ENCODE data around the gene CASP5. TPM values are rescaled to one million over a fixed set of nuclear protein-coding genes. Genes with fewer than 3 reads are reported as not detected.

Gene CASP5
- total and polyA plus RNA-seq, 4 donors, result 0.41 to 16.3 (median 1.8) TPM

DNA sequence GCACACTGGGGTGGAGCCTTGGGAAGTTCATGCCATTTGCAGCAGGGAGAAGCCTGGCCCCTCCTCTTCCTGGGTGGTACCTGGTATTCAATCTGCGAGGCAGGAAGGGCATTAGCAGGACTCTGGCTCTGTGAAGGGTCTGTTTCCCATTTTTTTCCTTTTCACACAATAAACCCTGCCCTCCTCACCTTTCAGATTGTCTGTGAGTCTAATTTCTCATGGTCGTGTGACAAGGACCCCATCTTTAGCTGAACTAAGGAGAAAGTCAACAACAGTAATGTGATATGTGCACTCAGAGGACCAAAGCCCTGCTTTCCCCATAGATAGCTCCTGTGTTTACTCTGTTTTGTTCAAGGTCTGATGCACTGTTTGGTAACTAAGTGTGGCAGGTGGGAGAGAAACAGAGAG lies 28.0 kb downstream of the CASP5 start:
- no peaks in the 10 kb centered on the region for H3K27me3 ChIP-seq (ENCODE audit: control insufficient read depth in 3 of 3, insufficient read depth in 3 of 3, low read length in 2 of 3)
- no peaks in the 10 kb centered on the region for H3K36me3 ChIP-seq (ENCODE audit: control insufficient read depth in 4 of 4, insufficient read depth in 4 of 4, low read length in 4 of 4)
- WGBS, 2 donors, result 68 to 82% methylated on average over 2 of the region's 2 CpGs
- no peak for TF ChIP-seq CTCF (IDR thresholded peaks at IDR 0.05; ENCODE audit: control extremely low read depth, extremely low read depth)
- no peak overlapping the region for H3K9ac ChIP-seq (ENCODE audit: insufficient read depth in 1 of 2, low read length in 2 of 2)
- no peaks in the 10 kb centered on the region for H3K4me1 ChIP-seq (ENCODE audit: control insufficient read depth in 5 of 5, insufficient read depth in 5 of 5, low read length in 5 of 5)
- ATAC-seq (ENCODE audit: insufficient read depth, low FRiP score), result no peak
- peaks cover 0 to 2% (median 0%) of the 10 kb centered on the region in 4 donors for H3K9me3 ChIP-seq (ENCODE audit: control insufficient read depth in 4 of 4, insufficient read depth in 3 of 4, low read length in 3 of 4)
- H3K27ac ChIP-seq (ENCODE audit: low read depth in 1 of 2, low read length in 1 of 2), result no peak overlapping the region
- H3K4me3 ChIP-seq, result no peak overlapping the region
- DNase-seq, result no peak

DNA sequence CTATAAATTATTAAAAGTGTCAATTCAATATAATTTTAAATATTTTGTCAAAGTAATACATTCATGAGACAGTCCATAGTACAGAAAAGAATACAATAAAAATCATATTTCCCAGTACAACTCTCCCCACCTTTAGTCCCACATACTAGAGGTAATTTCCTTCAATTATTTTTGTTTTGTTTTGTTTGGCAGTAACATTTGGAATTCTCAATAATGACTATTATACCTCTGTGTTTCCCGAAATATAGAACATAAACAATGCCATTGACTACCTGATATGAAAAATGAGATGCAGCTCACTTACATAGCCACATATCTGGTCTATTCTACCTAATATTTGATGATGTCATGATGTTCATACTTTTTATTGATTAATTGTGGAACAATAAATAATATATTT lies 30.2 kb downstream of the CASP5 start:
- Histone ChIP-seq H3K9ac (ENCODE audit: insufficient read depth in 1 of 2, low read length in 2 of 2) (no peak overlapping the region), H3K36me3 (ENCODE audit: control insufficient read depth in 4 of 4, insufficient read depth in 4 of 4, low read length in 4 of 4) (no peaks in the 10 kb centered on the region), H3K4me1 (ENCODE audit: control insufficient read depth in 5 of 5, insufficient read depth in 5 of 5, low read length in 5 of 5) (no peaks in the 10 kb centered on the region), H3K9me3 (ENCODE audit: control insufficient read depth in 4 of 4, insufficient read depth in 3 of 4, low read length in 3 of 4) (peaks cover 0 to 2% (median 0%) of the 10 kb centered on the region in 4 donors), H3K27me3 (ENCODE audit: control insufficient read depth in 3 of 3, insufficient read depth in 3 of 3, low read length in 2 of 3) (no peaks in the 10 kb centered on the region), H3K27ac (ENCODE audit: low read depth in 1 of 2, low read length in 1 of 2) (no peak overlapping the region), H3K4me3 (no peak overlapping the region)
- TF ChIP-seq CTCF (IDR thresholded peaks at IDR 0.05; ENCODE audit: control extremely low read depth, extremely low read depth), result no peak
- no peak for ATAC-seq (ENCODE audit: insufficient read depth, low FRiP score)
- no peak for DNase-seq
- WGBS, 2 donors, result 84% methylated on average over 1 of the region's 1 CpG

DNA sequence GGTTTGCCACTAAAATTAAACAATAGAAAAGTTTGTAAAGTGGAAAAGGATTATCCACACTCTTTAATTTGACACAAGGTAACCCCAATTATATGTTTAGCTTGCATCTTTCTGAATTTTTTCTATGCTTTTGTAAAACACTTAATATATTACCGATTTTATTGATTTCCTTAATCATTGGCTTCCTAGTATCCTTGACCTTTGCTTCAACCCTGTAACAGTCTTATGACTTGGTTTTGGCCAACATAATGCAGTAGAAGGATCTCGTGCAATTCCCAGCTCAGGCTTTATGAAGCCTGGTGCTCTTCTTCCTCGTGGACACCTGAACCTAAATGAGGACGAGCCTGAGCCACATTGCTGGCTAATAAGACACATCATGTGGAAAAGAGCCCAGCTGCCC lies 31.0 kb downstream of the CASP5 start:
- Histone ChIP-seq H3K9ac (ENCODE audit: insufficient read depth in 1 of 2, low read length in 2 of 2) (no peak overlapping the region), H3K9me3 (ENCODE audit: control insufficient read depth in 4 of 4, insufficient read depth in 3 of 4, low read length in 3 of 4) (peaks cover 0 to 2% (median 0%) of the 10 kb centered on the region in 4 donors), H3K4me1 (ENCODE audit: control insufficient read depth in 5 of 5, insufficient read depth in 5 of 5, low read length in 5 of 5) (no peaks in the 10 kb centered on the region), H3K36me3 (ENCODE audit: control insufficient read depth in 4 of 4, insufficient read depth in 4 of 4, low read length in 4 of 4) (no peaks in the 10 kb centered on the region), H3K27ac (ENCODE audit: low read depth in 1 of 2, low read length in 1 of 2) (no peak overlapping the region), H3K27me3 (ENCODE audit: control insufficient read depth in 3 of 3, insufficient read depth in 3 of 3, low read length in 2 of 3) (no peaks in the 10 kb centered on the region), H3K4me3 (no peak overlapping the region)
- no peak for TF ChIP-seq CTCF (IDR thresholded peaks at IDR 0.05; ENCODE audit: control extremely low read depth, extremely low read depth)
- DNase-seq (no peak), ATAC-seq (ENCODE audit: insufficient read depth, low FRiP score) (no peak)
- WGBS, 2 donors, result 95% methylated on average over 4 of the region's 4 CpGs

DNA sequence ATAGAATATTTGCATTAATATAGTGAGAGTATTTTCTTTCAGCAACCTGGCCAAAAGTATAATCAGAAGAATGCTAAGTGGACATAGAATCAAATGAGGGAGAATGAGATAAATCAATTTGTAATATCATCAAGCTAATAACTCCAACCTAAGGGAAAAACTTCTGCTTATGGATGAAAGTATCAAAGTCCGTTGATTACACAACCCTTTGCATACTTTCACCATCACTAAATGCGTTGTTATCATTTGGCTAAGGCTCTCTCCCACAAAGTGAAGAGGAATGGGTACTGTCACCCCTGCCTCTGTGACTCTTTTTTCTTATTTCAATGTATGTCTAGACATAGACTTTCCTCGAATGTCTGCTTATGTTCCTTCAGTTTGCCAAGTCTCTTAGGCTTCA lies 38.2 kb downstream of the CASP5 start:
- Histone ChIP-seq H3K36me3 (ENCODE audit: control insufficient read depth in 4 of 4, insufficient read depth in 4 of 4, low read length in 4 of 4) (no peaks in the 10 kb centered on the region), H3K4me1 (ENCODE audit: control insufficient read depth in 5 of 5, insufficient read depth in 5 of 5, low read length in 5 of 5) (no peaks in the 10 kb centered on the region), H3K9me3 (ENCODE audit: control insufficient read depth in 4 of 4, insufficient read depth in 3 of 4, low read length in 3 of 4) (no peaks in the 10 kb centered on the region), H3K4me3 (no peak overlapping the region), H3K9ac (ENCODE audit: insufficient read depth in 1 of 2, low read length in 2 of 2) (no peak overlapping the region), H3K27me3 (ENCODE audit: control insufficient read depth in 3 of 3, insufficient read depth in 3 of 3, low read length in 2 of 3) (no peaks in the 10 kb centered on the region), H3K27ac (ENCODE audit: low read depth in 1 of 2, low read length in 1 of 2) (no peak overlapping the region)
- 68 to 71% methylated on average over 3 of the region's 3 CpGs for WGBS, 2 donors
- DNase-seq (no peak), ATAC-seq (ENCODE audit: insufficient read depth, low FRiP score) (no peak)
- TF ChIP-seq CTCF (IDR thresholded peaks at IDR 0.05; ENCODE audit: control extremely low read depth, extremely low read depth), result no peak

All from lung (tissue), 12 donors.